GM10847 (cell line): ENCODE measurements around the gene TTC21B.

ENCODE experiments used
- POLR2A ChIP-seq: IDR thresholded peaks from 2 replicates; pipeline ENCODE4 v1.6.1; 2011; ENCODE audit not compliant: insufficient read length; ENCODE audit errors: extremely low read depth

The TTC21B gene

GRCh38 chr2:165953655-165954606, at the start of gene TTC21B:
TSS of gene TTC21B (minus strand) at chr2:165953776. CDS start at chr2:165953705, 71 bp downstream.
- peak; percentile 59 for TF ChIP-seq POLR2A

GRCh38 chr2:166000401-166000800, 46.8 kb upstream of the TTC21B start:
- TF ChIP-seq POLR2A = no peak

- TF ChIP-seq POLR2A = no peak
Observed at GRCh38 chr2:165990846-165991245, 37.3 kb upstream of the TTC21B start.

- TF ChIP-seq POLR2A = no peak
Observed at GRCh38 chr2:165989851-165990250, 36.3 kb upstream of the TTC21B start.

- no peak for TF ChIP-seq POLR2A
Observed at GRCh38 chr2:165985120-165985519, 31.5 kb upstream of the TTC21B start.

GRCh38 chr2:165970663-165971062, 17.1 kb upstream of the TTC21B start:
- TF ChIP-seq POLR2A = no peak

- TF ChIP-seq POLR2A = no peak
Observed at GRCh38 chr2:165969227-165969626, 15.7 kb upstream of the TTC21B start.

- TF ChIP-seq POLR2A = no peak
Observed at GRCh38 chr2:165967746-165968145, 14.2 kb upstream of the TTC21B start.

GRCh38 chr2:165961818-165962217, 8.2 kb upstream of the TTC21B start:
- TF ChIP-seq POLR2A = no peak

GRCh38 chr2:165959371-165959770, 5.8 kb upstream of the TTC21B start:
- TF ChIP-seq POLR2A = no peak

- no peak for TF ChIP-seq POLR2A
Observed at GRCh38 chr2:165958313-165958960, 4.9 kb upstream of the TTC21B start.

GRCh38 chr2:165957030-165957675, 3.6 kb upstream of the TTC21B start:
- TF ChIP-seq POLR2A = no peak

- TF ChIP-seq POLR2A = no peak
Observed at GRCh38 chr2:165953306-165953654, 296 bp downstream of the TTC21B start.

- TF ChIP-seq POLR2A = no peak
Observed at GRCh38 chr2:165952741-165953211, 800 bp downstream of the TTC21B start.

- TF ChIP-seq POLR2A = no peak
Observed at GRCh38 chr2:165952085-165952484, 1.5 kb downstream of the TTC21B start.

GRCh38 chr2:165950438-165950837, 3.1 kb downstream of the TTC21B start:
- no peak for TF ChIP-seq POLR2A

GRCh38 chr2:165941827-165942226, 11.7 kb downstream of the TTC21B start:
- TF ChIP-seq POLR2A = no peak
